KOPT-K1 (cell line): ENCODE data around the gene ACAP3.

Source experiments
- H3K27ac ChIP-seq: fragments of 200-600 bp; sonication (generic); 2 replicates; pipeline ENCODE4 v1.5.1; 2016; ENCODE audit warnings: antibody characterized with exemption, mild to moderate bottlenecking, low read depth, low read length; ENCODE audit not compliant: poor library complexity, severe bottlenecking
- H3K36me3 ChIP-seq: fragments of 200-600 bp; sonication (generic); 2 replicates; pipeline ENCODE4 v1.5.1; 2017; ENCODE audit warnings: antibody characterized with exemption, mild to moderate bottlenecking, low read length, moderate library complexity; ENCODE audit not compliant: insufficient read depth
- H3K9me3 ChIP-seq: fragments of 200-600 bp; sonication (generic); 2 replicates; pipeline ENCODE4 v1.5.1; 2017; ENCODE audit warnings: antibody characterized with exemption, low read length, mild to moderate bottlenecking; ENCODE audit not compliant: insufficient read depth, poor library complexity, severe bottlenecking

ACAP3 gene

DNA sequence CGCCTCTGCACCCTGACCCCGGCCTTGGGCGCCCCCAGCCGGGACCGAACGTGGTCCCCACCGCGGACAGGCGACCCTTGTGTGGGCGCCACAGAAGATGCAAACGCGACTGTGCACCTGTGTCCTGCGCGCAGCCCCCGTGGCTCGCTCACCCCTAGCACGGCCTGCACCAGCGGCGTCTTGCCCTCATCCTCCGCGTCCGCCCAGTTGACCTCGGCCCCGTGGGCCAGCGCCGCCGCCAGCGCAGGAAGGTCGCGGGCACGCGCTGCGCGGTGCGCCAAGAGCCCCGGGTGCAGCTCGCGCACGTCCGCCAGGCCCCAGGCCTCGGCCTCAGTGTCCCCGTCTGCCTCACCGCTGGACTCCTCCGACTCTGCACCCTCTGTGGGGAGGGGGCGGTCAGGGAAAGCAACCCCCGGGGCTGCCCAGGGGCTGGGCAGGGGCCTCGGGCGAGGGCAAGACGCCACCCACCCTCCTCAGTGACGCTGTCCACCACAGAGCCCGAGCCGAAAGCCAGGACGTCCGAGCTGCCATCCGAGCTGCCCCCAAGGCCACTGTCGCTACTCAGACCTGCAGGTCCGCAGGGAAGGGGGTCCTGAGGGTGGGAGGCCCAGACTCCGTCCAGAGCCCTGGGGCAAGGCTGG lies 13.4 kb downstream of the ACAP3 start:
- no peak overlapping the region for H3K27ac ChIP-seq
- peaks cover 7% of the 10 kb centered on the region; the same call in 1 of the 2 replicates for H3K36me3 ChIP-seq
- no peaks in the 10 kb centered on the region for H3K9me3 ChIP-seq

DNA sequence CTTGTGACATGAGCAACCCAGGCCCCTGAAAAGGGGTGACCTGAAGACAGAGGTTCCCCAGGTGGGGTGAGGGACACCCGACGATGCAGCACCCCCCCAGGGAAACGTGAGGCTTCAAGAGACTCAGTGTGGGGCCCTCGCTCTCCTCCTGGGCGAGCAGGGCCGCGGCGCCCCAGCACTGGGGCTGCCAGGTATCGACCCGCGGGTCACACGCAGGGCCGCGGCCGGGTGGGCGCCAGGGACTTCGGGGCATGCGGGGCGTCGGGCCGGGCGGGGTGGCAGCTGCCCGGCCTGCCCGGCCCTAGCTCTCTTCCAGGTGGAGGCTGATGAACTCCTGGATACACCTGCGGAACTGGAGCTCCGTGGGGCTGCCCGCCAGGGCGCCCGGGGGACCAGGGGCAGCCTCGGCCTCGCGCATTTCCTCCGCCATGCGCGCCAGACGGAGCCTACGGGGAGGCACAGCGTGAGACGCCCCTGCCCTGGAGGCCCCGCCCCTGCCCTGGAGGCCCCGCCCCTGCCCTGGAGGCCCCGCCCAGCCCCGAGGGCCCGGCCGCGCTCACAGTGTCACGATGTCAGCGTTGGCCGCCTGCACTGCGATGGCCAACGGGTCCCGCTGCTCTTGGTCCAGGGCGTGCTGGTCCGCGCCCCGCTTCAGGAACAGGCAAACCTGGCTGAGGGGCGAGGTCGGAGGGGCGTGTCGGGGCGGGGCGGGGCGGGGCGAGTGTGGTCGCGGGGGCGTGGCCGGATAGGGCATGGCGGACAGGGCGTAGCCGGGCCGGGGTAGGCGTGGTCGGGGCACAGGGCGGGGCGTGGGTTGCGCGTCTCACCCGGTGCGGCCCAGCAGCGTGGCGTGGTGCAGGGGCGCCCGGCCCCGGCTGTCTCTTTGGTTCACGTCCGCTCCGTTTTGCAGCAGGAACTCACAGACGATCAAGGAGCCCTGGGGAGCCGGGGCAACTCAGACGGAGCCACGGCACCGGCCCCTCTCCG lies 14.2 kb downstream of the ACAP3 start:
- no peak overlapping the region for H3K27ac ChIP-seq
- peaks cover 7% of the 10 kb centered on the region; the same call in 1 of the 2 replicates for H3K36me3 ChIP-seq
- no peaks in the 10 kb centered on the region for H3K9me3 ChIP-seq

DNA sequence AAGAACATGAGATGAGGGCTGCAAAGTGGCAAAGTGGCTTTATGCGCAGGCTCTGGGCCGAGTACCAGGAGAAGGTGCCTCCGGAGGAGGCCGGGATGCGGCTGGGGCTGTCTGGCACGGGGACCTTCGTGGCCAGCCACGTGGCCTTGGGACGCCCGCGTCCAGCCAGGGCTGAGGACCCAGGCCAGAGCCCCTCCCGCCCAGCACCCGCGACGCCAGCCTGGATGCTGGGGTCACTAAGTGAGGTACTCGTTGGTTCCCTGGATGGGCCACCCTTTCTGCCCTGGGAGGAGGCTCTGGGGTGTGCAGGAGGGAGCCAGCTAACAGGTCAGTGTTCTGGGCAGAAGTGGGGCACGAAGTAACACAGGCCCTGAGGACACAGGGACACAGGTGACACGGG lies 14.9 kb downstream of the ACAP3 start:
- peaks cover 7% of the 10 kb centered on the region; the same call in 1 of the 2 replicates for H3K36me3 ChIP-seq
- no peaks in the 10 kb centered on the region for H3K9me3 ChIP-seq
- no peak overlapping the region for H3K27ac ChIP-seq

- Histone ChIP-seq H3K27ac (no peak overlapping the region), H3K36me3 (peaks cover 7% of the 10 kb centered on the region; the same call in 1 of the 2 replicates)
Measured at GRCh38 chr1:1292442-1292779, 15.3 kb downstream of the ACAP3 start.

DNA sequence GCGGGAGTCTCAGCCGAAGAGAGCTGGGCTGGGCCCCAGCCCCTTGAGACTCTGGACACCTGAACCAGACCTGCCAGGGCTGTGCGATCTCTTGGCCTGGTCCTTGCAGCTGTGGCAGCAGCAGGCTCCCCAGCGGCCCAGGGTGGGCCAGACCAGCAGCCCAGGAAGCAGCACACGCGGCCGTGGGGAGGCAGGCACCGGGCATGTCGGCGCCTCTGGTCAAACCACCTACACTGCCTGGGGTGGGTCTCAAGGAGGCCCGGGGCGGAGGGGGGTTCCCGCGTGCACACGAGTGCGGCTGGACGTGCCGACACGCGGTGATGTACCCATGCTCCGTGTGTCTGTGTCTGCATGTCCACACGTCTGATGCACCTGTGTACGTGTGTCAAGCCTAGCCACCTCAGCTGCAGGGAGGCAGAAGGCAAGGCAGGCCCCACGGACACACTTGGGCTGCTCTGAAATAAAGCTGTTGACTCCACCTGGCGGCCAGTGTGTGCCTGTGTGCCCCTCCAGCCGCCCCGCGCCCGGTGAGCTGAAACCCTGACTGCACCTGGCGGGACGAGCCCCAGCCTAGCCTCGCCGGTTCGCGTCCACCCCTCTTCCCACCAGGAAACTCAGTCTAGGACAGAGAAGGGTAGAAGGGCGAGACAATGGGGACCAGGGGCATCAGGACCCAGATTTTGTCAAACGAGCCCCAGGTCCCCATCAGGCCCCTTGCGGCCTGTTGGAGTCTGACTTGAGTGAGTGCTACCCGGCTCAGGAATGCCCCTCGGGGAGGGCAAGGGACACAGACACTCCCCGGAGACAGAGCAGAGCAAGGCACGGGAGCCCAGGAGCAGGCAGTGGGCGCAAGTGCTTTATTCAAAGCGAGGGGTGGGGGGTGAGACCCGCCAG lies 15.9 kb downstream of the ACAP3 start:
- Histone ChIP-seq H3K27ac (no peak overlapping the region), H3K9me3 (no peaks in the 10 kb centered on the region), H3K36me3 (peaks cover 7% of the 10 kb centered on the region; the same call in 1 of the 2 replicates)

More at GRCh38 chr1:1292442-1292779, 15.3 kb downstream of the ACAP3 start:
- H3K9me3 ChIP-seq = no peaks in the 10 kb centered on the region

DNA sequence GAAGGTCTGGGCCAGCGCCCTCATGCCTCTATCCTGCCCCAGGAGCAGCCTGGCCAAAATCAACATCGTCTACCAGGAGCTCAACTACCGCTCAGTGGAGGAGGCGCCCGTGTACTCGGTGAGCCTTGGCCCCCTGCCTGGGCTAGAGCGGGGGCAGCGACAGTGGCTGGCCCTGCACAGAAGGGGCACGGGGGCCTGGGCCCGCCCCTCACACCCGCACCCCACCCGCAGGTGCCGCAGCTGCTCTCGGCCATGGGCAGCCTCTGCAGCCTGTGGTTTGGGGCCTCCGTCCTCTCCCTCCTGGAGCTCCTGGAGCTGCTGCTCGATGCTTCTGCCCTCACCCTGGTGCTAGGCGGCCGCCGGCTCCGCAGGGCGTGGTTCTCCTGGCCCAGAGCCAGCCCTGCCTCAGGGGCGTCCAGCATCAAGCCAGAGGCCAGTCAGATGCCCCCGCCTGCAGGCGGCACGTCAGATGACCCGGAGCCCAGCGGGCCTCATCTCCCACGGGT lies 16.7 kb downstream of the ACAP3 start:
- H3K36me3 ChIP-seq = peaks cover 7% of the 10 kb centered on the region; the same call in 1 of the 2 replicates
- H3K9me3 ChIP-seq = no peaks in the 10 kb centered on the region
- no peak overlapping the region for H3K27ac ChIP-seq

DNA sequence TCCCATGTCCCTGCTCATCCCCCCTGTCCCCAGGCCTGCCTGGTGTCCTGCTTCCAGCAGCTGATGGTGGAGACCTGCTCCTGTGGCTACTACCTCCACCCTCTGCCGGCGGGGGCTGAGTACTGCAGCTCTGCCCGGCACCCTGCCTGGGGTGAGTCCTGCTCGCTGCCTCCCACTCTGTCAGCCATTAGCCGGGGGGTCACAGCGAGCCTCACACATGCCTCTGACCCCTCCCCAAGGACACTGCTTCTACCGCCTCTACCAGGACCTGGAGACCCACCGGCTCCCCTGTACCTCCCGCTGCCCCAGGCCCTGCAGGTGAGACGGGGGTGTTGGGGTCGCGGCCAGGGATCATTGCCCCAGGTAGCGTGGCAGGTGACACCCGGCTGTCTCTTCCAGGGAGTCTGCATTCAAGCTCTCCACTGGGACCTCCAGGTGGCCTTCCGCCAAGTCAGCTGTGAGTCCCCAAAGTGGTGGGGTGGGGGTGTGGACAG lies 17.4 kb downstream of the ACAP3 start:
- H3K27ac ChIP-seq = no peak overlapping the region

DNA sequence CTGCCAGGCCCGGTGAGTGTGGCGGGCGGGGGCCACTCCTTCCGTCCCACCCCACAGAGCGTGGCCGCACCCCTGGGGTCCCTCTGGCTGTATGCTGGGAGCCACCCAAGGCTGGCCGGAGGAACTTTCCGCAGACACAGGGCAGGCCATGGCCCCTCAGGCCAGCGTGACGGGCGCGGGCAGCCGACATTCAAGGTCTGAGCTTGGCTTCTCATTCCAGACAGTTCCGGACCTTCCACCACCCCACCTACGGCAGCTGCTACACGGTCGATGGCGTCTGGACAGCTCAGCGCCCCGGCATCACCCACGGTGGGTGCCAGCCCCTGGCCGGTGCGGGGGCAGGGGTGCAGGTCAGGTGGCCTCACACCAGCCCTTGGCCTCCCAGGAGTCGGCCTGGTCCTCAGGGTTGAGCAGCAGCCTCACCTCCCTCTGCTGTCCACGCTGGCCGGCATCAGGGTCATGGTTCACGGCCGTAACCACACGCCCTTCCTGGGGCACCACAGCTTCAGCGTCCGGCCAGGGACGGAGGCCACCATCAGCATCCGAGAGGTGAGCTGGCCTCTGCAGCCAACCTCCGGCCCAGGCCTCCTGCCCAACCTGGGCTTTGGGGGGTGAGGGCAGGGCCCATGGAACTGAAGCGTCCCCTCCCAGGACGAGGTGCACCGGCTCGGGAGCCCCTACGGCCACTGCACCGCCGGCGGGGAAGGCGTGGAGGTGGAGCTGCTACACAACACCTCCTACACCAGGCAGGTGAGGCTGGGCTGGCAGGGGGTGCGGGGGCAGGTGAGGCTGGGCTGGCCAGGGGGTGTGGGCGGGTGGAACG lies 20.2 kb downstream of the ACAP3 start:
- no peaks in the 10 kb centered on the region for H3K36me3 ChIP-seq
- no peak overlapping the region for H3K27ac ChIP-seq
- no peaks in the 10 kb centered on the region for H3K9me3 ChIP-seq

More for the DNA sequence above, 17.4 kb downstream of the ACAP3 start:
- peaks cover 3% of the 10 kb centered on the region; the same call in 1 of the 2 replicates for H3K36me3 ChIP-seq
- H3K9me3 ChIP-seq = no peaks in the 10 kb centered on the region

DNA sequence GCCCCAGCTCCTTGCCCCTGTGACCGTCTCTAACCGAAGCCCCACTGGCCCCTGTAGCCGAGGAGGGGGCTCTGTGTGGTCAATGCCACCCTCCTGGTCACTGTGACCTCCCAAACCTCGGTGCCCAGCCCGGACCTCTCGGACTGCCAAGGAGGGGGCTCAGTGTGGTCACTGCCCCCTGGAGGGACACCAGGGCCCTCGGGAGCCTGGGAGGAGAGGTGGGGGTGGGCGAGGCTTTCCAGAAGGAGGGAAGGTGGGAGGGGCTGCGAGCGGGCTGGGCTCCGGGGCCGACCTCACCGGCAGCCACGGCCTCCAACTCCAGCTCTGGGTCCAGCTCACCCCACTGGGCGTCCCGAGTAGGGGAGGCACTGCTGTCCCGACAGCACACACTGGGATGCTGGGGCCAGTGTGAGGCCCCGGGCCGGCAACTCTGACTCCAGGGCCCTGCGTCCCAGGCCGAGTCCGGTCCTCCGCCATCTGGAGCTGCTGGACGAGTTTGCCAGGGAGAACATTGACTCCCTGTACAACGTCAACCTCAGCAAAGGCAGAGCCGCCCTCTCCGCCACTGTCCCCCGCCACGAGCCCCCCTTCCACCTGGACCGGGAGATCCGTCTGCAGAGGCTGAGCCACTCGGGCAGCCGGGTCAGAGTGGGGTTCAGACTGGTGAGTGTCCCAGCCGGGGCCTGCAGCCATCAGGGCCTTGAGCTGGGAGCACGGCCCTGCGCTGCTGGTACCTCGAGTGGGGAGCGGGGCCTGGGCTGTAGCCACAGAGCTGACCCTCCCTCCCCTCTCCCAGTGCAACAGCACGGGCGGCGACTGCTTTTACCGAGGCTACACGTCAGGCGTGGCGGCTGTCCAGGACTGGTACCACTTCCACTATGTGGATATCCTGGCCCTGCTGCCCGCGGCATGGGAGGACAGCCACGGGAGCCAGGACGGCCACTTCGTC lies 21.1 kb downstream of the ACAP3 start:
- Histone ChIP-seq H3K36me3 (no peaks in the 10 kb centered on the region), H3K9me3 (no peaks in the 10 kb centered on the region), H3K27ac (no peak overlapping the region)

- H3K9me3 ChIP-seq = no peaks in the 10 kb centered on the region
- H3K27ac ChIP-seq = no peak overlapping the region
- no peaks in the 10 kb centered on the region for H3K36me3 ChIP-seq
Measured at GRCh38 chr1:1285611-1286311, 22.0 kb downstream of the ACAP3 start.

DNA sequence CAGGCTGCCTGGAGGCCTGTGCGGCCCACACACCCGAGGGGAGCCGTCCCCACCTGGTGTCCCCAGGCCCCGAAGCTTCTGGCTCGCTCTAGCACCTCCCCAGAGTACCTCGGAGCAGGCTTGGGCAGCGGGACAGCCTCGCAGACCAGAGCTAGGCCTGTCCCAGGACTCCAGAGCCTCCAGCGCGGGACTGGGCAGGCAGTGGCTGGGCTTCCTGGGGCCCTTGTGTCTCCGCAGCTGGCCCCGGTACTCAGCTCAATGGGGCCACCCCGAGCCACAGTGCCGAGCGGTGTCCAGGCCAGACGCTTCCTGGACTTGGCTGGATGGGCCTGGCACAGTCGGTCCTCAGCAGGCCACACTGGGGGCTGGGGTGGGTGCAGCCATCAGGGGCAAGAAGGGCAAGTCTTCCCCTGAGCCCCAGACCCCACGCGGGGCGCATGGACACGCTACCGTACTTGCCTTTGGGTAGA lies 22.6 kb downstream of the ACAP3 start:
- Histone ChIP-seq H3K36me3 (no peaks in the 10 kb centered on the region), H3K27ac (no peak overlapping the region), H3K9me3 (no peaks in the 10 kb centered on the region)

DNA sequence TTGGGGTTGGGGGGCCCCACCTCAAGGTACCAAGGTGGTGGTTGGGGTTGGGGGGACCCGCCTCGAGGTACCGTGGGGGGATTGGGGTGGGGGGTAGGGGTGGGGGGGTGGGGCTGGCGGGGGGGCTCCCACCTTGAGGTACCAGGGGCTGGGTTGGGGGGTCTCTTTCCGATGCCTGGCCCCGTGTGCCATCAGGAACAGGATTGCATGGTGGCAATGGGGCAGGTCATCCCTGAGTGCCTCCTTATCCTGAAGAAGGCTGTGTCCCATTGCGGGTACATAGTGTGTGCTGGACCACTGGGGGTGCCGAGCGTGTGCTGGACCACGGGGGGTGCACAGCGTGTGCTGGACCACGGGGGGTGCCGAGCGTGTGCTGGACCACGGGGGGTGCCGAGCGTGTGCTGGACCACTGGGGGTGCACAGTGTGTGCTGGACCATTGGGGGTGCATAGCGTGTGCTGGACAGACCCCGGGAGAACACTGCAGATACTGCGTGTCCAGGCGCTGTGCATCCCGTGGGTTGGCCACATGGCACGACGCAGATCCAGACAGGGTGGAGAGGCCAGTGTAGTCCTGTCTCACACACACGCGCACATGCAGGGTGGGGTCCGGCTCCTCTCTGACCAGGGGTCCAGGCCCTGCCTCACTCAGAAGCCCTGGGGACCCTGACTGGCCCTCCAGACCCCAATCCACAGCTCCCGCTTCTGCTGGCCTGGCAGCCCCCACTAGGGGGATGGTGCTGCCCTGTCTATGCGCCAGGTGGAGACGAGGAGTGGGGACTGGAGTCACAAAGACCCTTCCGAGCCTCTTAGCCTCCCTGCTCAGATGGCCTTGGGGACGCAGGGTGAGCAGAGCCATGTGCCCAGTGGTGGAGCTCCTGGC lies 23.3 kb downstream of the ACAP3 start:
- Histone ChIP-seq H3K36me3 (no peaks in the 10 kb centered on the region), H3K27ac (no peak overlapping the region), H3K9me3 (no peaks in the 10 kb centered on the region)
